ENCODE measurements around the gene FAM184B. TPM values are rescaled to one million over a fixed set of nuclear protein-coding genes. Genes with fewer than 3 reads are reported as not detected.

The FAM184B gene
- total RNA-seq, 1 donor from 2014 or later: 0.08 TPM

GRCh38 chr4:17778431-17778830 lies 3.0 kb downstream of the FAM184B start:
- H3K4me3 Mint-ChIP-seq (ENCODE audit: unreplicated experiment): no peak overlapping the region
- TF ChIP-seq, protein P1, sequence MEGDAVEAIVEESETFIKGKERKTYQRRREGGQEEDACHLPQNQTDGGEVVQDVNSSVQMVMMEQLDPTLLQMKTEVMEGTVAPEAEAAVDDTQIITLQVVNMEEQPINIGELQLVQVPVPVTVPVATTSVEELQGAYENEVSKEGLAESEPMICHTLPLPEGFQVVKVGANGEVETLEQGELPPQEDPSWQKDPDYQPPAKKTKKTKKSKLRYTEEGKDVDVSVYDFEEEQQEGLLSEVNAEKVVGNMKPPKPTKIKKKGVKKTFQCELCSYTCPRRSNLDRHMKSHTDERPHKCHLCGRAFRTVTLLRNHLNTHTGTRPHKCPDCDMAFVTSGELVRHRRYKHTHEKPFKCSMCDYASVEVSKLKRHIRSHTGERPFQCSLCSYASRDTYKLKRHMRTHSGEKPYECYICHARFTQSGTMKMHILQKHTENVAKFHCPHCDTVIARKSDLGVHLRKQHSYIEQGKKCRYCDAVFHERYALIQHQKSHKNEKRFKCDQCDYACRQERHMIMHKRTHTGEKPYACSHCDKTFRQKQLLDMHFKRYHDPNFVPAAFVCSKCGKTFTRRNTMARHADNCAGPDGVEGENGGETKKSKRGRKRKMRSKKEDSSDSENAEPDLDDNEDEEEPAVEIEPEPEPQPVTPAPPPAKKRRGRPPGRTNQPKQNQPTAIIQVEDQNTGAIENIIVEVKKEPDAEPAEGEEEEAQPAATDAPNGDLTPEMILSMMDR (IDR thresholded peaks at IDR 0.05; ENCODE audit: unreplicated experiment): no peak
- no peak for DNase-seq (ENCODE audit: low spot score)
- H3K27ac Mint-ChIP-seq (ENCODE audit: unreplicated experiment): no peak overlapping the region
- no peaks in the 10 kb centered on the region for H3K36me3 Mint-ChIP-seq (ENCODE audit: low read depth, unreplicated experiment)
- no peaks in the 10 kb centered on the region for H3K9me3 Mint-ChIP-seq (ENCODE audit: unreplicated experiment)
- H3K27me3 Mint-ChIP-seq (ENCODE audit: unreplicated experiment): peaks cover 19% of the 10 kb centered on the region
- peaks cover 4% of the 10 kb centered on the region for H3K4me1 Mint-ChIP-seq (ENCODE audit: unreplicated experiment)

DNA sequence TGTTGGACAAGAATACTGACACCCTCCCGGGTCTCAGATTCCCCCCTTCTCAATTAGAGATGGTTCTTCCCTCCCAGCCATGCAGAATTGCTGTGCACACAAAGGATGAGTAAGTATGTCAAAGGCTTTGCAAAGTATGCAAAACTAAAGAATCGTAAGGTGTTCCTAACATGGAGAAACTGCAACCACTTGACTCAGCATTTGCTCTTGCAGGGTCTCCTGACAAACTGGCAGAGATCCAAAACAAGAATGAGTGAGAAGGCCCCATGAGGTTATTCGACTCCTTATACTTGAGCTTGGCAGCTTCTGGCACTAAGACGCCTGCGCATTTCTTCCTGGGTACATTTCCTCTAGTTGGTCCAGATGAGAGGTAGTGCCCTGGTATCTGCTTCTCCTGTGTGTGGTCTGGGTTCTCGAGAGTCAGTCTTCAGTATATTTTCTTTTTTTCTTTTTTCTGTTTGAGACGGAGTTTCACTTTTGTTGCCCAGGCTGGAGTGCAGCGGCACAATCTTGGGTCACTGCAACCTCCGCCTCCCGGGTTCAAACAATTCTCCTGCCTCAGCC lies 8.2 kb downstream of the FAM184B start:
- Mint-ChIP-seq H3K9me3 (ENCODE audit: unreplicated experiment) (no peaks in the 10 kb centered on the region), H3K36me3 (ENCODE audit: low read depth, unreplicated experiment) (no peaks in the 10 kb centered on the region), H3K4me1 (ENCODE audit: unreplicated experiment) (no peaks in the 10 kb centered on the region), H3K27me3 (ENCODE audit: unreplicated experiment) (peaks cover 2% of the 10 kb centered on the region), H3K27ac (ENCODE audit: unreplicated experiment) (no peak overlapping the region), H3K4me3 (ENCODE audit: unreplicated experiment) (no peak overlapping the region)
- DNase-seq (ENCODE audit: low spot score): no peak
- TF ChIP-seq, protein P1 (IDR thresholded peaks at IDR 0.05; ENCODE audit: unreplicated experiment): no peak

DNA sequence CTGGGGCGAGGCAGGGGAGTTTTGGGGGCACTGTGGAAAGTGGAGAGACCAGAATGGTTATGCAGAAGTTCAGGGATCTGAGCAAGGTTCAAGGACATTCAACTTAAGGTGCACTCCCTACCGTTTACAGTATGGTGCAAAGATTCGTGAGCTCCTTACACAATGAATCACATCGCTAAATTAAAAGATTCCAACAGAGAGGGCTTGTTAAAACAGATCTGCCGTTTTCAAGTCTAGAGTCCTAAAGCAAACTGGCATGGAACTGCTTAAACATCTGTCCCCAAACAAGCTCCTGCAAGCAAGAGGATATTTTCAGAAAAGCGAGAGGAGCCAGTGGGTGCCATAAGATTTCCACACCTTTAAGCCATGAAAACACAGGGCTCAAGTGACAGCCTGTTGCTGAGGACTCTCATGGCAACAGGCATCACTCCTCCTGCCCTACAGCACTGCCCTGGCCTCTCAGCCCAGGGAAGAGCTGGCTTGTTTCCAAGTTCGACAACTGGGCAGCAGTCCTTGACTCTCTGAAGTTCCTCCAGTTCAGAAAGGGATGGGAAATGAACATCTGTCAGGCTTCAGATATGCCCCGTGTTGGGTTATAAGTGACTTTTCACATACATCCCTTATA lies 10.0 kb downstream of the FAM184B start:
- Mint-ChIP-seq H3K27ac (ENCODE audit: unreplicated experiment) (no peak overlapping the region), H3K27me3 (ENCODE audit: unreplicated experiment) (peaks cover 2% of the 10 kb centered on the region), H3K36me3 (ENCODE audit: low read depth, unreplicated experiment) (no peaks in the 10 kb centered on the region), H3K4me1 (ENCODE audit: unreplicated experiment) (no peaks in the 10 kb centered on the region), H3K9me3 (ENCODE audit: unreplicated experiment) (no peaks in the 10 kb centered on the region), H3K4me3 (ENCODE audit: unreplicated experiment) (no peak overlapping the region)
- DNase-seq (ENCODE audit: low spot score): no peak
- TF ChIP-seq, protein P1 (IDR thresholded peaks at IDR 0.05; ENCODE audit: unreplicated experiment): no peak

GRCh38 chr4:17770845-17771244 lies 10.6 kb downstream of the FAM184B start:
- TF ChIP-seq, protein P1 (IDR thresholded peaks at IDR 0.05; ENCODE audit: unreplicated experiment): no peak
- H3K27me3 Mint-ChIP-seq (ENCODE audit: unreplicated experiment): peaks cover 2% of the 10 kb centered on the region
- no peak overlapping the region for H3K4me3 Mint-ChIP-seq (ENCODE audit: unreplicated experiment)
- no peak for DNase-seq (ENCODE audit: low spot score)
- H3K27ac Mint-ChIP-seq (ENCODE audit: unreplicated experiment): no peak overlapping the region
- H3K36me3 Mint-ChIP-seq (ENCODE audit: low read depth, unreplicated experiment): no peaks in the 10 kb centered on the region
- H3K9me3 Mint-ChIP-seq (ENCODE audit: unreplicated experiment): no peaks in the 10 kb centered on the region
- no peaks in the 10 kb centered on the region for H3K4me1 Mint-ChIP-seq (ENCODE audit: unreplicated experiment)

GRCh38 chr4:17769406-17770174 lies 11.8 kb downstream of the FAM184B start:
- H3K27me3 Mint-ChIP-seq (ENCODE audit: unreplicated experiment): peaks cover 2% of the 10 kb centered on the region
- H3K27ac Mint-ChIP-seq (ENCODE audit: unreplicated experiment): no peak overlapping the region
- no peak overlapping the region for H3K4me3 Mint-ChIP-seq (ENCODE audit: unreplicated experiment)
- H3K4me1 Mint-ChIP-seq (ENCODE audit: unreplicated experiment): no peaks in the 10 kb centered on the region
- DNase-seq (ENCODE audit: low spot score): no peak
- no peaks in the 10 kb centered on the region for H3K9me3 Mint-ChIP-seq (ENCODE audit: unreplicated experiment)
- no peaks in the 10 kb centered on the region for H3K36me3 Mint-ChIP-seq (ENCODE audit: low read depth, unreplicated experiment)
- TF ChIP-seq, protein P1 (IDR thresholded peaks at IDR 0.05; ENCODE audit: unreplicated experiment): no peak
